Esophagus squamous epithelium (tissue), 5 donors: ENCODE measurements around the gene ACIN1. TPM values are rescaled to one million over a fixed set of nuclear protein-coding genes. Genes with fewer than 3 reads are reported as not detected.

Experiments used
- DNase-seq: peaks from one replicate; lab custom pipeline; 2025; lab: John Stamatoyannopoulos, UW
- H3K27ac ChIP-seq, 4 donors: fragments of 200-600 bp; sonication (generic); one replicate each; pipeline ENCODE4 v1.5.1; 2016 to 2019; ENCODE audit warnings: mild to moderate bottlenecking in 1 of 4
- H3K27me3 ChIP-seq, 4 donors: fragments of 200-600 bp; sonication (generic); 1 replicate in 3 of 4; 2 replicates in 1 of 4; pipeline versions ENCODE4 v1.5.1 to v1.6.0; 2017 to 2021; ENCODE audit warnings: antibody characterized with exemption in 1 of 4
- H3K36me3 ChIP-seq, 3 donors: fragments of 200-600 bp; sonication (generic); one replicate each; pipeline ENCODE4 v1.5.1; 2016 to 2019
- H3K4me1 ChIP-seq, 3 donors: fragments of 200-600 bp; sonication (generic); one replicate each; pipeline ENCODE4 v1.5.1; 2017 to 2019
- H3K4me3 ChIP-seq, 4 donors: fragments of 200-600 bp; sonication (generic); 1 replicate in 3 of 4; 2 replicates in 1 of 4; pipeline ENCODE4 v1.5.1; 2016 to 2019; ENCODE audit warnings: mild to moderate bottlenecking in 2 of 4, moderate library complexity in 1 of 4
- H3K9me3 ChIP-seq, 3 donors: fragments of 200-600 bp; sonication (generic); one replicate each; pipeline ENCODE4 v1.5.1; 2016 to 2019
- CTCF ChIP-seq, 6 experiments: fragments of 450-650 bp in 4 of 6; fragments of 200-600 bp in 2 of 6; sonication (generic) in 2 of 6; IDR thresholded peaks; one replicate each; pipeline ENCODE4 v1.5.1; 2016 to 2019; ENCODE audit warnings: antibody characterized with exemption in 6 of 6, mild to moderate bottlenecking in 4 of 6, moderate library complexity in 4 of 6
- POLR2A ChIP-seq, 4 donors: fragments of 450-650 bp; IDR thresholded peaks; one replicate each; pipeline ENCODE4 v1.6.1; 2017; ENCODE audit warnings: antibody characterized with exemption in 4 of 4, mild to moderate bottlenecking in 4 of 4, moderate library complexity in 3 of 4
- WGBS, 2 donors: methylation state at CpG; one replicate each; pipeline ENCODE4 v1.1.5; 2018; 5-methylcytosine and 5-hydroxymethylcytosine counted together
- intact Hi-C: fragments of 100-400 bp; cut with DNase I; formaldehyde crosslinking; loops from one replicate; pipeline ENCODE4 v1.15.0; 2022
- total RNA-seq, 4 donors: library from RNA; depleted of rRNA; stranded (reverse); fragments of >200 nt; gene quantifications; one replicate each; pipeline ENCODE4 v1.1.0, GENCODE V29; 2016
- donor health status: DM: yes; HTN: yes; CAD: no.

The ACIN1 gene
- total RNA-seq, 4 donors from 2014 or later: 51.4 to 107 (median 83.0) TPM

- H3K36me3 ChIP-seq: no peaks in the 10 kb centered on the region
- no peak overlapping the region for H3K4me3 ChIP-seq
- H3K9me3 ChIP-seq: no peaks in the 10 kb centered on the region
- intact Hi-C loops: no loop called here
- H3K4me1 ChIP-seq: peaks cover 0 to 16% (median 0%) of the 10 kb centered on the region in 3 donors
- TF ChIP-seq POLR2A (IDR thresholded peaks at IDR 0.05): no peak
- no peak for TF ChIP-seq CTCF (IDR thresholded peaks at IDR 0.05)
- no peak for DNase-seq
- no peak overlapping the region for H3K27ac ChIP-seq
- 8 to 20% methylated on average over 1 to 6 of the region's 10 CpGs for WGBS, 2 donors
- H3K27me3 ChIP-seq: peaks cover 0 to 50% (median 0%) of the 10 kb centered on the region in 4 donors
Measured at GRCh38 chr14:23115039-23115731, 20.2 kb upstream of the ACIN1 start.

- Histone ChIP-seq H3K27ac (peak overlapping the region in 1 of 4 donors; percentile 14), H3K4me3 (no peak overlapping the region), H3K27me3 (peaks cover 0 to 50% (median 0%) of the 10 kb centered on the region in 4 donors), H3K9me3 (no peaks in the 10 kb centered on the region), H3K36me3 (no peaks in the 10 kb centered on the region), H3K4me1 (peaks cover 0 to 10% (median 0%) of the 10 kb centered on the region in 3 donors)
- 58 to 74% methylated on average over 4 of the region's 4 CpGs for WGBS, 2 donors
- TF ChIP-seq CTCF (IDR thresholded peaks at IDR 0.05): no peak
- intact Hi-C loops: no loop called here
- DNase-seq: no peak
Measured at GRCh38 chr14:23114669-23115038, 19.7 kb upstream of the ACIN1 start.

GRCh38 chr14:23114120-23114458, 19.2 kb upstream of the ACIN1 start:
- Histone ChIP-seq H3K36me3 (no peaks in the 10 kb centered on the region), H3K4me3 (no peak overlapping the region), H3K27me3 (peaks cover 0 to 50% (median 0%) of the 10 kb centered on the region in 4 donors), H3K27ac (no peak overlapping the region), H3K9me3 (no peaks in the 10 kb centered on the region), H3K4me1 (peaks cover 0 to 7% (median 0%) of the 10 kb centered on the region in 3 donors)
- no peak for TF ChIP-seq CTCF (IDR thresholded peaks at IDR 0.05)
- TF ChIP-seq POLR2A (IDR thresholded peaks at IDR 0.05): no peak
- intact Hi-C loops: no loop called here
- 66 to 76% methylated on average over 2 to 3 of the region's 5 CpGs for WGBS, 2 donors
- no peak for DNase-seq

GRCh38 chr14:23113431-23114119, 18.6 kb upstream of the ACIN1 start:
- TF ChIP-seq POLR2A (IDR thresholded peaks at IDR 0.05) (no peak), CTCF (IDR thresholded peaks at IDR 0.05) (no peak)
- DNase-seq: no peak

More at GRCh38 chr14:23113431-23114119, 18.6 kb upstream of the ACIN1 start:
- no peak overlapping the region for H3K27ac ChIP-seq
- intact Hi-C loops: no loop called here
- H3K4me3 ChIP-seq: no peak overlapping the region
- 71% methylated on average over 3 of the region's 10 CpGs; no CpG with 5 or more reads in 1 of the 2 donors for WGBS, 2 donors
- peaks cover 0 to 50% (median 0%) of the 10 kb centered on the region in 4 donors for H3K27me3 ChIP-seq
- H3K36me3 ChIP-seq: no peaks in the 10 kb centered on the region
- H3K4me1 ChIP-seq: peaks cover 0 to 7% (median 0%) of the 10 kb centered on the region in 3 donors
- H3K9me3 ChIP-seq: no peaks in the 10 kb centered on the region
